NCI-H526 treated with DMSO at 0.1 percent for 48 hours (cell line): ENCODE data around the gene MYH15.

Experiments used
- DNase-seq: peaks from one replicate; lab custom pipeline; 2025; lab: John Stamatoyannopoulos, UW

MYH15 gene

GRCh38 chr3:108472001-108472591 is 38.3 kb downstream of the MYH15 start:
- DNase-seq: no peak

- DNase-seq: no peak
Measured at GRCh38 chr3:108471426-108471825, 39.0 kb downstream of the MYH15 start.

GRCh38 chr3:108469126-108469525 is 41.3 kb downstream of the MYH15 start:
- DNase-seq: no peak

- DNase-seq: no peak
Measured at GRCh38 chr3:108468577-108468976, 41.8 kb downstream of the MYH15 start.

GRCh38 chr3:108462899-108463298 is 47.5 kb downstream of the MYH15 start:
- no peak for DNase-seq

- no peak for DNase-seq
Measured at GRCh38 chr3:108461661-108462111, 48.7 kb downstream of the MYH15 start.

- DNase-seq: no peak
Measured at GRCh38 chr3:108459225-108459624, 51.2 kb downstream of the MYH15 start.

- no peak for DNase-seq
Measured at GRCh38 chr3:108455212-108455705, 55.1 kb downstream of the MYH15 start.

GRCh38 chr3:108453565-108453964 is 56.8 kb downstream of the MYH15 start:
- DNase-seq: no peak

GRCh38 chr3:108450444-108450843 is 60.0 kb downstream of the MYH15 start:
- DNase-seq: no peak

GRCh38 chr3:108448593-108448992 is 61.8 kb downstream of the MYH15 start:
- DNase-seq: no peak

GRCh38 chr3:108447096-108447847 is 63.1 kb downstream of the MYH15 start:
- no peak for DNase-seq

- no peak for DNase-seq
Measured at GRCh38 chr3:108442281-108442680, 68.1 kb downstream of the MYH15 start.

GRCh38 chr3:108441518-108441917 is 68.9 kb downstream of the MYH15 start:
- no peak for DNase-seq

- no peak for DNase-seq
Measured at GRCh38 chr3:108441071-108441507, 69.3 kb downstream of the MYH15 start.

GRCh38 chr3:108438542-108438941 is 71.9 kb downstream of the MYH15 start:
- no peak for DNase-seq

- peak; percentile 2 for DNase-seq
Measured at GRCh38 chr3:108437439-108437838, 73.0 kb downstream of the MYH15 start.

- DNase-seq: no peak
Measured at GRCh38 chr3:108433928-108434327, 76.5 kb downstream of the MYH15 start.

- DNase-seq: no peak
Measured at GRCh38 chr3:108432431-108432830, 78.0 kb downstream of the MYH15 start.

- no peak for DNase-seq
Measured at GRCh38 chr3:108430540-108430939, 79.9 kb downstream of the MYH15 start.

- no peak for DNase-seq
Measured at GRCh38 chr3:108428586-108428985, 81.8 kb downstream of the MYH15 start.

GRCh38 chr3:108420926-108421325 is 89.5 kb downstream of the MYH15 start:
- no peak for DNase-seq

- no peak for DNase-seq
Measured at GRCh38 chr3:108416111-108416869, 94.1 kb downstream of the MYH15 start.
